ENCODE results near the gene BRD8. TPM values are rescaled to one million over a fixed set of nuclear protein-coding genes. Genes with fewer than 3 reads are reported as not detected.

Gene BRD8
- total and polyA plus RNA-seq, 2 donors (not counting 3 experiments of a cell fraction or from before 2014, with no cell fraction given) = 38.2 to 73.7 TPM

DNA sequence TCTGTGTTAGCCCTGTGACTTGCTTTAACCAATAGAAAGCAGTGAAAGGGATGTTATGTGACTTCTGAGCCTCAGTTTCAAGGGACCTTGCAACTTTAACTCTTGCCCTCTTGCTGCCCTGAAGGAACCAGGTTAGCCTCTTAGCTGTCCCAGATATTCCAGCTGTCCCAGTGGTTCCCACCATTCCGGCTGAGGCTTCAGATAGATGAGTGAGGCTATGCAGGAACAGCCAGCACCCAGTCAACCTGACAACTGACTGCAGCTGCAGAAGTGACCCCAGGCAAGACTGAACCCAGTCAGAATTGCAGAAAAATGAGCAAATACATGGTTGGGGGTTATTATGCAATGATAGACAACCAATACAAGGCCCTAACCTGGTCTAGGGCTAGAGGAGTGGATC lies 45.1 kb upstream of the BRD8 start:
- DNase-seq (ENCODE audit: low read depth, low spot score) (no peak), FAIRE-seq (no peak)
- no peaks in the 10 kb centered on the region for H3K36me3 ChIP-seq (ENCODE audit: control insufficient read depth in 2 of 2, extremely low read depth in 1 of 2, insufficient read depth in 2 of 2, low read length in 2 of 2)
- no peak overlapping the region for H3K4me3 ChIP-seq (replicated peaks in 1 of 3; ENCODE audit: insufficient read depth in 1 of 3, low read depth in 1 of 3, low read length in 3 of 3)
- no peaks in the 10 kb centered on the region for H4K20me1 ChIP-seq (replicated peaks; ENCODE audit: control insufficient read depth, extremely low read depth, insufficient read depth, low read length)
- H3K79me2 ChIP-seq (ENCODE audit: control insufficient read depth, insufficient read depth, low read length) = no peaks in the 10 kb centered on the region
- ChIA-PET POLR2A (no interaction called here), CTCF (interaction anchor here (0.7 to 5.4 kb wide), 27 partner anchors 9 to 280 kb away, joined by 3 to 105 read pairs (median 6); partner anchors contain the start of genes CDC23, CDC25C, GFRA3 and KDM3B)
- no peaks in the 10 kb centered on the region for H3K9me3 ChIP-seq (replicated peaks; ENCODE audit: control insufficient read depth, insufficient read depth, low read length)
- dilution Hi-C loops (cut with MboI; ENCODE audit: extremely low pct_ligation_motif_present, low sequenced_read_pairs) = no loop called here
- H3K4me2 ChIP-seq (ENCODE audit: insufficient read depth, low read length) = no peak overlapping the region
- intact Hi-C loops (cut with micrococcal nuclease) = loop anchor here (1.0 to 5.0 kb wide), 3 partner anchors 114 to 188 kb away; partner anchors contain the start of genes FAM53C and KDM3B
- no peak overlapping the region for H2AFZ ChIP-seq (ENCODE audit: low read depth, low read length)
- BruUV-seq (replicated peaks) = no TSS peak
- no peak for TF ChIP-seq FOS (IDR thresholded peaks at IDR 0.05; ENCODE audit: borderline replicate concordance, insufficient read depth, low read length)
- TF ChIP-seq JUN (IDR thresholded peaks at IDR 0.05; ENCODE audit: borderline replicate concordance, insufficient read depth, insufficient read length, low read depth) = no peak
- TF ChIP-seq MYC (IDR thresholded peaks at IDR 0.05; ENCODE audit: low read depth, low read length) = no peak
- TF ChIP-seq POLR2A (IDR thresholded peaks at IDR 0.05; ENCODE audit: low read depth, low read length) = no peak
- TF ChIP-seq, protein P1, sequence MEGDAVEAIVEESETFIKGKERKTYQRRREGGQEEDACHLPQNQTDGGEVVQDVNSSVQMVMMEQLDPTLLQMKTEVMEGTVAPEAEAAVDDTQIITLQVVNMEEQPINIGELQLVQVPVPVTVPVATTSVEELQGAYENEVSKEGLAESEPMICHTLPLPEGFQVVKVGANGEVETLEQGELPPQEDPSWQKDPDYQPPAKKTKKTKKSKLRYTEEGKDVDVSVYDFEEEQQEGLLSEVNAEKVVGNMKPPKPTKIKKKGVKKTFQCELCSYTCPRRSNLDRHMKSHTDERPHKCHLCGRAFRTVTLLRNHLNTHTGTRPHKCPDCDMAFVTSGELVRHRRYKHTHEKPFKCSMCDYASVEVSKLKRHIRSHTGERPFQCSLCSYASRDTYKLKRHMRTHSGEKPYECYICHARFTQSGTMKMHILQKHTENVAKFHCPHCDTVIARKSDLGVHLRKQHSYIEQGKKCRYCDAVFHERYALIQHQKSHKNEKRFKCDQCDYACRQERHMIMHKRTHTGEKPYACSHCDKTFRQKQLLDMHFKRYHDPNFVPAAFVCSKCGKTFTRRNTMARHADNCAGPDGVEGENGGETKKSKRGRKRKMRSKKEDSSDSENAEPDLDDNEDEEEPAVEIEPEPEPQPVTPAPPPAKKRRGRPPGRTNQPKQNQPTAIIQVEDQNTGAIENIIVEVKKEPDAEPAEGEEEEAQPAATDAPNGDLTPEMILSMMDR (IDR thresholded peaks at IDR 0.05; ENCODE audit: extremely low read depth in 1 of 2, insufficient read depth in 1 of 2, low read depth in 1 of 2, low read length in 2 of 2) = no peak
- TF ChIP-seq, protein P2, sequence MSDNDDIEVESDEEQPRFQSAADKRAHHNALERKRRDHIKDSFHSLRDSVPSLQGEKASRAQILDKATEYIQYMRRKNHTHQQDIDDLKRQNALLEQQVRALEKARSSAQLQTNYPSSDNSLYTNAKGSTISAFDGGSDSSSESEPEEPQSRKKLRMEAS (IDR thresholded peaks at IDR 0.05; ENCODE audit: insufficient read depth, insufficient read length) = no peak
- no peak for TF ChIP-seq EZH2 (IDR thresholded peaks at IDR 0.05; ENCODE audit: borderline replicate concordance, low read depth, low read length, severe bottlenecking)
- TF ChIP-seq GATA2 (IDR thresholded peaks at IDR 0.05; ENCODE audit: insufficient read depth, insufficient read length, low read depth, low read length) = no peak
- TF ChIP-seq POLR2AphosphoS5 (IDR thresholded peaks at IDR 0.05; ENCODE audit: insufficient read depth, low read depth, low read length) = no peak
- H3K27me3 ChIP-seq (ENCODE audit: control insufficient read depth in 2 of 2, insufficient read depth in 2 of 2, low read length in 2 of 2) = no peaks in the 10 kb centered on the region
- H3K9me1 ChIP-seq (replicated peaks; ENCODE audit: control insufficient read depth, extremely low read depth, insufficient read depth, low read length) = no peaks in the 10 kb centered on the region
- no peak overlapping the region for H3K27ac ChIP-seq (ENCODE audit: insufficient read depth, low read depth, low read length)
- H3K4me1 ChIP-seq (ENCODE audit: control insufficient read depth, extremely low read depth, insufficient read depth, low read length) = no peaks in the 10 kb centered on the region
- no peak overlapping the region for H3K9ac ChIP-seq (replicated peaks; ENCODE audit: extremely low read depth, insufficient read depth, low read length)

Data from endothelial cell of umbilical vein (primary cell).